PC-3 (cell line): ENCODE data around the gene TANC1. TPM values are rescaled to one million over a fixed set of nuclear protein-coding genes. Genes with fewer than 3 reads are reported as not detected.

Experiments
- ATAC-seq: fragments of 200-7000 bp; cut with Tn5 transposase; 2 replicates; pipeline ENCODE4 v1.9.1; 2020; ENCODE audit warnings: mild to moderate bottlenecking, moderate library complexity
- BruUV-seq: library from RNA; stranded (reverse); fragments of 400-500 nt; replicated peaks from 2 replicates; lab custom pipeline; 2021; lab: Mats Ljungman, UMichigan
- CTCF ChIA-PET: fragments of 300-600 bp; sonication (Branson Sonifier 250); formaldehyde crosslinking; loops from one replicate; lab custom pipeline; 2022; ENCODE audit warnings: antibody characterized with exemption; lab: Charles Lee
- POLR2A ChIA-PET: fragments of 300-600 bp; sonication (Branson Sonifier 250); formaldehyde crosslinking; loops from one replicate; lab custom pipeline; 2022; ENCODE audit warnings: antibody characterized with exemption; ENCODE audit not compliant: unreplicated experiment; lab: Charles Lee
- DNase-seq: peaks from one replicate; pipeline ENCODE4 v3.0.0-alpha.2; 2015
- H2AFZ ChIP-seq: fragments of 300-600 bp; sonication (generic); 2 replicates; pipeline ENCODE4 v1.6.0; 2016; ENCODE audit warnings: antibody characterized with exemption, low read length
- H3F3A ChIP-seq: fragments of 300-600 bp; sonication (generic); one replicate; pipeline ENCODE4 v1.6.0; 2017; ENCODE audit warnings: antibody characterized with exemption, low read length, control low read depth, mild to moderate bottlenecking; ENCODE audit not compliant: unreplicated experiment
- H3K27ac ChIP-seq: fragments of 300-600 bp; sonication (generic); 2 replicates; pipeline ENCODE4 v1.5.1; 2016; ENCODE audit warnings: mild to moderate bottlenecking, low read length
- H3K27me3 ChIP-seq: fragments of 300-600 bp; sonication (generic); 2 replicates; pipeline ENCODE4 v1.6.1; 2016; ENCODE audit warnings: low read length, mixed read lengths
- H3K36me3 ChIP-seq: fragments of 300-600 bp; sonication (generic); 2 replicates; pipeline ENCODE4 v1.6.1; 2016; ENCODE audit warnings: low read depth, mixed run types, low read length, mixed read lengths
- H3K4me1 ChIP-seq: fragments of 300-600 bp; sonication (generic); 2 replicates; pipeline ENCODE4 v1.5.1; 2016; ENCODE audit warnings: low read length; ENCODE audit not compliant: insufficient read depth
- H3K4me2 ChIP-seq: fragments of 300-600 bp; sonication (generic); 2 replicates; pipeline ENCODE4 v1.6.0; 2016; ENCODE audit warnings: low read length
- H3K4me3 ChIP-seq: fragments of 300-600 bp; sonication (generic); 2 replicates; pipeline ENCODE4 v1.5.1; 2016; ENCODE audit warnings: mild to moderate bottlenecking, low read length, mixed read lengths
- H3K79me2 ChIP-seq: fragments of 300-600 bp; sonication (generic); 2 replicates; pipeline ENCODE4 v1.6.1; 2017; ENCODE audit warnings: low read length, mixed read lengths
- H3K9ac ChIP-seq: fragments of 300-600 bp; sonication (generic); 2 replicates; pipeline ENCODE4 v1.6.0; 2016; ENCODE audit warnings: mild to moderate bottlenecking, low read length
- H3K9me2 ChIP-seq: fragments of 300-600 bp; sonication (generic); replicated peaks from 2 replicates; pipeline ENCODE4 v1.6.1; 2016; ENCODE audit warnings: mixed run types, low read length, mixed read lengths
- H3K9me3 ChIP-seq: fragments of 300-600 bp; sonication (generic); 2 replicates; pipeline ENCODE4 v1.6.1; 2016; ENCODE audit warnings: low read length, mixed read lengths
- H4K20me1 ChIP-seq: fragments of 300-600 bp; sonication (generic); 2 replicates; pipeline ENCODE4 v1.6.1; 2016; ENCODE audit warnings: low read length, mixed read lengths
- CTCF ChIP-seq: fragments of 300-600 bp; sonication (generic); conservative IDR thresholded peaks from 2 replicates; pipeline ENCODE4 v1.5.1; 2017; ENCODE audit warnings: antibody characterized with exemption, low read depth, mild to moderate bottlenecking, low read length
- EZH2 ChIP-seq: fragments of 300-600 bp; sonication (generic); IDR thresholded peaks from one replicate; pipeline ENCODE4 v1.6.1; 2017; ENCODE audit warnings: antibody characterized with exemption, mild to moderate bottlenecking, low read length; ENCODE audit not compliant: unreplicated experiment
- EZH2phosphoT487 ChIP-seq: fragments of 300-600 bp; sonication (generic); IDR thresholded peaks from 2 replicates; pipeline ENCODE4 v1.6.1; 2018; ENCODE audit warnings: mild to moderate bottlenecking, antibody characterized with exemption, low read length, borderline replicate concordance
- intact Hi-C: fragments of 100-400 bp; cut with micrococcal nuclease; formaldehyde crosslinking; loops from 2 replicates; pipeline ENCODE4 v1.9.0; 2023
- total RNA-seq: library from RNA; depleted of rRNA; stranded (reverse); fragments of >200 nt; gene quantifications from 2 replicates; pipeline ENCODE4 v1.2.3, GENCODE V29; 2014

TANC1 gene
- total RNA-seq, 1 experiment from 2014 or later: 17.6 TPM

- no peaks in the 10 kb centered on the region for H3K79me2 ChIP-seq
- H3F3A ChIP-seq: no peaks in the 10 kb centered on the region
- ATAC-seq (no peak), DNase-seq (no peak)
- H3K9me3 ChIP-seq: no peaks in the 10 kb centered on the region
- H3K4me2 ChIP-seq: no peak overlapping the region
- H2AFZ ChIP-seq: no peak overlapping the region
- no peaks in the 10 kb centered on the region for H3K27me3 ChIP-seq
- H3K27ac ChIP-seq: no peak overlapping the region
- peaks cover 17% of the 10 kb centered on the region; the same call in 1 of the 2 replicates for H3K36me3 ChIP-seq
- CTCF ChIA-PET: no interaction called here
- no peak overlapping the region for H3K4me3 ChIP-seq
- no TSS peak for BruUV-seq
- H4K20me1 ChIP-seq: no peaks in the 10 kb centered on the region
- POLR2A ChIA-PET: no interaction called here
- no peak for TF ChIP-seq EZH2
- no peak for TF ChIP-seq EZH2phosphoT487
- no peak for TF ChIP-seq CTCF
- no peak overlapping the region for H3K9ac ChIP-seq
- peaks cover 5% of the 10 kb centered on the region; the same call in 1 of the 2 replicates for H3K4me1 ChIP-seq
- no peaks in the 10 kb centered on the region for H3K9me2 ChIP-seq
- intact Hi-C loops: no loop called here
Measured at GRCh38 chr2:159229476-159230144, 261.2 kb downstream of the TANC1 start.

- no TSS peak for BruUV-seq
- Histone ChIP-seq H4K20me1 (no peaks in the 10 kb centered on the region), H3K27me3 (no peaks in the 10 kb centered on the region), H3K9me2 (no peaks in the 10 kb centered on the region), H3K9me3 (no peaks in the 10 kb centered on the region), H2AFZ (no peak overlapping the region), H3K4me1 (peaks cover 5% of the 10 kb centered on the region; the same call in 1 of the 2 replicates), H3K4me3 (no peak overlapping the region), H3F3A (no peaks in the 10 kb centered on the region), H3K36me3 (peaks cover 24% of the 10 kb centered on the region), H3K79me2 (no peaks in the 10 kb centered on the region), H3K27ac (no peak overlapping the region), H3K9ac (no peak overlapping the region), H3K4me2 (no peak overlapping the region)
- TF ChIP-seq EZH2 (no peak), CTCF (no peak), EZH2phosphoT487 (no peak)
- intact Hi-C loops: no loop called here
- ATAC-seq: no peak
- POLR2A ChIA-PET: no interaction called here
- DNase-seq: no peak
- CTCF ChIA-PET: no interaction called here
Measured at GRCh38 chr2:159230145-159230877, 261.9 kb downstream of the TANC1 start.
